OCI-M1 (cell line): ENCODE results near the gene ADCY5.

ENCODE experiments used
- DNase-seq: peaks from one replicate; lab custom pipeline; 2025; lab: John Stamatoyannopoulos, UW

ADCY5 gene

GRCh38 chr3:123301331-123302184 lies 147.3 kb downstream of the ADCY5 start:
- no peak for DNase-seq

GRCh38 chr3:123300583-123300982 lies 148.3 kb downstream of the ADCY5 start:
- peak; percentile 12 for DNase-seq

GRCh38 chr3:123300056-123300455 lies 148.8 kb downstream of the ADCY5 start:
- no peak for DNase-seq

- no peak for DNase-seq
These were observed 149.3 kb downstream of the ADCY5 start for GRCh38 chr3:123299581-123299980.

GRCh38 chr3:123298903-123299302 lies 150.0 kb downstream of the ADCY5 start:
- DNase-seq, result peak; percentile 63

GRCh38 chr3:123297627-123297899 lies 151.3 kb downstream of the ADCY5 start:
- no peak for DNase-seq

- DNase-seq, result no peak
These were observed 151.9 kb downstream of the ADCY5 start for GRCh38 chr3:123296836-123297626.

- DNase-seq, result no peak
These were observed 152.6 kb downstream of the ADCY5 start for GRCh38 chr3:123296261-123296660.

- DNase-seq, result no peak
These were observed 153.0 kb downstream of the ADCY5 start for GRCh38 chr3:123295901-123296250.

- DNase-seq, result no peak
These were observed 153.6 kb downstream of the ADCY5 start for GRCh38 chr3:123295171-123295900.

- DNase-seq, result no peak
These were observed 154.5 kb downstream of the ADCY5 start for GRCh38 chr3:123294296-123294938.

- DNase-seq, result no peak
These were observed 156.3 kb downstream of the ADCY5 start for GRCh38 chr3:123292321-123293310.

GRCh38 chr3:123291404-123291803 lies 157.5 kb downstream of the ADCY5 start:
- no peak for DNase-seq

- no peak for DNase-seq
These were observed 157.9 kb downstream of the ADCY5 start for GRCh38 chr3:123290962-123291361.

GRCh38 chr3:123290107-123290930 lies 158.6 kb downstream of the ADCY5 start:
- DNase-seq, result no peak

GRCh38 chr3:123289391-123290106 lies 159.3 kb downstream of the ADCY5 start:
- no peak for DNase-seq

GRCh38 chr3:123287962-123288302 lies 161.0 kb downstream of the ADCY5 start:
- DNase-seq, result no peak

GRCh38 chr3:123287051-123287961 lies 161.6 kb downstream of the ADCY5 start:
- no peak for DNase-seq
